Measurements from ENCODE around the gene ARL4D.
"Not testable (repeated sequence)": the region's sequence is repeated elsewhere in the genome, so short reads cannot be mapped to it uniquely, and the experiment has no call there.

The ARL4D gene

DNA sequence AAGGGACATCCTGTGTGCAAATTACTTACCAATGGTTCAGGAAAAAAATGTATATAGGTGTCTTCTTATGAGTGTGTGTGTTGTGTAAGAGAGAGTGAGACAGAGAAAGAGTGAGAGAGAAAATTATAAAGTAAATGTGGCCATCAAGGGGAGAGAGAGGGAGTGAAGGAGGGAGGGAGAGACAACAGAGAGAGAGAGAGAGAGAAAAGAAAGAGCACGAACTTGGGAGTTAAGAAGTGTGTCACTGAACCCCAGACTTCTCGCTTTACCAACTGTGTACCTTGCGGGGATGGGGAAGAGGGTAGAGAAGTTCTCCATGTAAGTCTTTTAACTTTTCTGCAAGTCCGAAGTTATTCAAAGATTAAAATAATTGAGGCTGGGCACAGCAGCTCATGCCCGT lies 28.8 kb upstream of the ARL4D start:
- DNase-seq (ENCODE audit: low read depth): no peak

GRCh38 chr17:43371227-43371821 lies 27.5 kb upstream of the ARL4D start:
- DNase-seq (ENCODE audit: low read depth): no peak

- DNase-seq (ENCODE audit: low read depth): no peak
Measured at GRCh38 chr17:43372273-43372911, 26.4 kb upstream of the ARL4D start.

- DNase-seq (ENCODE audit: low read depth): no peak
Measured at GRCh38 chr17:43373356-43373755, 25.4 kb upstream of the ARL4D start.

DNA sequence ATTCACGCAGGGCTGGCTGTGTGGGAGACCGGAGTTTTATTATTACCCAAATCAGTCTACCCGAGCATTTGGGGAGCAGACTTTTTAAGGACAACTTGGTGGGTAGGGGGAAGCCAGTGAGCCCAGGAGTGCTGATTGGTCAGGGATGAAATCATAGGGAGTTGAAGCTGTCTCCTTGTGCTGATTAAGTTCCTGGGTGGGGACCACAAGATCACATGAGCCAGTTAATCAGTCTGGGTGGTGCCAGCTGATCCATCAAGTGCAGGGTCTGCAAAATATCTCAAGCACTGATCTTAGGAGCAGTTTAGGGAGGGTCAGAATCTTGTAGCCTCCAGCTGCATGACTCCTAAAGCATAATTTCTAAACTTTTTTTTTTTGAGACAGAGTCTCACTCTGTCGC lies 22.9 kb upstream of the ARL4D start:
- not testable (repeated sequence) for DNase-seq (ENCODE audit: low read depth)

- no peak for DNase-seq (ENCODE audit: low read depth)
Measured at GRCh38 chr17:43377056-43377810, 21.6 kb upstream of the ARL4D start.

DNA sequence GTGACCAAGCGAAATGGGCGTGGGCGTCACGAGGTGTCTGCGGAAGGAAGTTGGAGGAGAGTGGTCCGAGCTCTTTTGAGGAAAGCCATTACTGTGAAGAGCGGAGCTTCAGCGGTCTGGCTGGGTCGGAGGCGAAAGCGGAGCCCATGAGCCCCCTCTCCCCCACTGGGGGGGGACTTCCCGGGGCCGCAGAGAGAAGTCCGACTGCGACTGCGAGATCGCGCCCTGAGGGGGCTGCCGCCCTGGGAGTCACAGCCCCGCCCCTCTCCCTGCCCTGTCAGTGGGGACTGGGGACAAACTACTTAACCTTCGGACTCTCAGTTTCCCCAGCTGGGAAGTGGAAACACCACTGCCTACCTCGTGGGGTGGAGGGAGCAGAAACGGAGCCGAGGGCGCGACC lies 20.0 kb upstream of the ARL4D start:
- DNase-seq (ENCODE audit: low read depth): no peak

GRCh38 chr17:43380307-43380706 lies 18.5 kb upstream of the ARL4D start:
- DNase-seq (ENCODE audit: low read depth): no peak

- no peak for DNase-seq (ENCODE audit: low read depth)
Measured at GRCh38 chr17:43381204-43381603, 17.6 kb upstream of the ARL4D start.

GRCh38 chr17:43381621-43382020 lies 17.2 kb upstream of the ARL4D start:
- DNase-seq (ENCODE audit: low read depth): no peak

DNA sequence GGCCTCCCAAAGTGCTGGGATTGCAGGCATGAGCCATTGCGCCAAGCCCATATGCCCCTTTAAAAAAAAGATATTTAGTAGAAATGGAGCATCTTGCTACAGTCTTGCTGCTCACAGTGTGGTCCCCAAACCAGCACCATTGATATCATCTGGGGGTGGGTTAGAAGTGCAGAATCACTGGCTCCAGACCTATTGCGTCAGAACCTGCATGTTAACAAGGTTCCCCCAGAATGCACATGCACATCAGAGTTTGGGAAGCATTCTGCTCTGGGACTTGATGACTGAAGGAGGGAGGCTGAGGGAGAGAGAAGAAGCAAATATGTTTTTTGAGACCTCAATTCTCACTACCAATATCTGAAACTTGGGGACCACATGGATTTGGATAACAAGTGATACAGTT lies 16.0 kb upstream of the ARL4D start:
- DNase-seq (ENCODE audit: low read depth): no peak

GRCh38 chr17:43383372-43383771 lies 15.4 kb upstream of the ARL4D start:
- DNase-seq (ENCODE audit: low read depth): no peak

- no peak for DNase-seq (ENCODE audit: low read depth)
Measured at GRCh38 chr17:43383826-43384475, 14.8 kb upstream of the ARL4D start.

- no peak for DNase-seq (ENCODE audit: low read depth)
Measured at GRCh38 chr17:43384476-43384862, 14.3 kb upstream of the ARL4D start.

DNA sequence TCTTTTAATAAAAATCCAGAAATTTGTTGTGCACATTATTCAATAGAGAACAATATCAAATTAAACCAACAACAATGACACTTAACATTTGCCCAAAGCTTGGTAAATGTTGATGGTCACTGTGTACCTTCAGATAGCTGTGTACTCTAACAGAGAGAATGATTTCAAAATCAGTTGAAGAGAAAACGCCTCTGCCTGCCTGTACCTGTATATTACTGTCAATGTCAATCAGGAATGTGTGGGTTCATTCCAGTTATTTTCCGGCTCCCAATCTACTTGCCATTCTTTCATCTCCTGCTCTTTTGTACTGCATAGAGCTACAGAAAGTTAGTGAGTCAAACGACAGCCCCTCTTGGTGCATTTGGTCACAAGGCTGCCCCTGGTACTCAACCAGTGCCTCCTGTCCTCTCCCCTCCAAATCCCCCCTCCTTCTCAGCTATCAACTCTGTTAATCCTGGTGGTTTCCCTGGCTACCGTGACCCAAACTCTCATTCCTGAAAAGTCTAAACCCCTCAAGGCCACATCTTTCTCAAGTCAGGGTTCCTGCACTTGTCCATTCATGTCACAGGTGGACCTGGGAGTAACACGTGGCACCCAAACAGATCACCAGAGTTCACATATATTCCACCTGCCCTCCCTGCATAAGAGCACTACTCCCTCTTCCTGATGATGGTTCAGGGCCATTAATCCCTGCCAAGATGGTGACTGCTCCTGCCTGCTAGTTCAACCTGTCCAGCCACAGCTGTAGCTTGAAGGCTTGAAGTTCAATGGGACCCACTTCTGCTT lies 13.6 kb upstream of the ARL4D start:
- no peak for DNase-seq (ENCODE audit: low read depth)

DNA sequence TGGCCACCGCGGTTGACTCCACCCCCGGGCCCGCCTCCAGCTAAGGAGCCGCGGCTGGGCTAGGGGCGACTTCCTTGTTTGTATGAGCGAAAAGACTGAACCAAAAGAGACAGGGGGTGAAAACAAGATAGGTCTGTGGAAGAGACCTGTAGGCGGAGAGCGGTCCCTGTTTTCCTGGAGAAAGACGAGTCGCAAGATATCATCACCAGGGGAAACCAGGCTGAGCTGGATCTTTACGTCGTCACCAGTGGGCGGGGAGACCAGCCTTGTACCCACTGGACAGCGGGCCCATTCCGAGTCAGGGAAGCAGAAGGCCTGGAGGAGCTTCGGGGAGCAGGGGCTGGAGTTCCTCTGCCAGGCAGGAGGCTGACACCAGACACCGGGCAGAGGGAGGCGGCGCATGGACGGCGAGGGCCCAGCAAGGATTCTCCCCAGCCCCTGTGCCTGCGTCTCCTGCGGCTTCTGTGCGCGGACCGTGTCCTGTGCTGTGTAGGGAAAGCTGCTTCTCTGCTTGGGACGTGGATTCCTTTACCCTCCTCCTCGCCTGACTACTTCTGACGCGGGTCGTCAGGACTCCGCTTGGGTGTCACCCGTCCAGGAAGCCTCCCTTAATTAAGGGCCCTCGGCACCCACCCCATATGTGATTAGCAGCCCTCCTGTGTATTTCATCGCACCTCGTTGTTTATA lies 10.3 kb upstream of the ARL4D start:
- DNase-seq (ENCODE audit: low read depth): peak; percentile 86

- peak; percentile 77 for DNase-seq (ENCODE audit: low read depth)
Measured at GRCh38 chr17:43389046-43389947, 9.5 kb upstream of the ARL4D start.

- DNase-seq (ENCODE audit: low read depth): no peak
Measured at GRCh38 chr17:43392397-43392796, 6.4 kb upstream of the ARL4D start.

- DNase-seq (ENCODE audit: low read depth): peak; percentile 79
Measured at GRCh38 chr17:43393944-43394482, 4.8 kb upstream of the ARL4D start.

- not testable (repeated sequence) for DNase-seq (ENCODE audit: low read depth)
Measured at GRCh38 chr17:43394696-43395095, 4.1 kb upstream of the ARL4D start.

Data from GM04504 (cell line).